ENCODE data around the gene KRTAP27-1. TPM values are rescaled to one million over a fixed set of nuclear protein-coding genes. Genes with fewer than 3 reads are reported as not detected.

Gene KRTAP27-1
- total RNA-seq, 1 experiment from 2014 or later, result not detected

GRCh38 chr21:30315701-30316100, 21.8 kb downstream of the KRTAP27-1 start:
- DNase-seq (ENCODE audit: low read depth), result no peak
- in situ Hi-C loops (cut with HindIII; ENCODE audit: low pct_unique_long_range_greater_than_20kb, low sequenced_read_pairs), result no loop called here

DNA sequence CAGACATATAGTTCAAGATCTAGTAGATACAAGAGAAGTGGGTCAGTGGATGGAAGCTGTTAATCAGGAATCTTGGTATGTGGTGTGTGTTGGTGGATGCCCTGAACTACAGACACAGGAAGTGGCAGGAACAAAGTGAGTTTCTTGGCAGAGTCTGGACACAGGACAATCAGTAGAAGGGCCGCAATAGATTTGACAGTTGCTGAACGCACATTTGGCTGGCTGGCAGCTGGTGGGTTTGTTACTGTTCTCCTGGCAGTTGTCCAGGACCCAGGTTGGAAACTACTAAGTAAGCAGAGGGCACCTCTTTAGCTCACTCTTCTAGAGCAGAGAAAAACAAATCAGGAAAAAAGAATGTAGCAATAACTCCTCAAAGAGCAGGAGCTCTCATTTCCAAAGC, 30.6 kb downstream of the KRTAP27-1 start:
- in situ Hi-C loops (cut with HindIII; ENCODE audit: low pct_unique_long_range_greater_than_20kb, low sequenced_read_pairs), result no loop called here
- no peak for DNase-seq (ENCODE audit: low read depth)

DNA sequence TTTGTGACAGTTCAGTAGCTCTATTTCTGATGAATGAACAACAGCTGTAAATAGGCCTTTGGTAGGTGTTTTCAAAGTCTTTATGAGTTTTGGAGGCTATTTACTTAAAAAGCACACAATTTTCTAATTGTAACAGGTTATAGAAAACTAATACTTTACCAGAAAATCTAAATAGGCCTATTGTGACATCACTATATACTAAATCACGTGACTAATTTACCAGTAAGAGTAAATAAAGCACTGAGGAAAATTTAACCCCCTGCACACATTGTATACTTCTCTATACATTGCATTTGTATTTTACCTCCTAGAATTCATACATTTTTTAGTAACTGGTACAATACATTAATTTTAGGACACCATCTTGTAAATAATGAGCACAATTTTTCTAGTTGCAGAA, 32.4 kb downstream of the KRTAP27-1 start:
- in situ Hi-C loops (cut with HindIII; ENCODE audit: low pct_unique_long_range_greater_than_20kb, low sequenced_read_pairs), result no loop called here
- DNase-seq (ENCODE audit: low read depth), result no peak

- in situ Hi-C loops (cut with HindIII; ENCODE audit: low pct_unique_long_range_greater_than_20kb, low sequenced_read_pairs), result no loop called here
- no peak for DNase-seq (ENCODE audit: low read depth)
Observed at GRCh38 chr21:30289215-30289614, 48.3 kb downstream of the KRTAP27-1 start, which contains the start of gene KRTAP25-1. Gene KRTAP25-1 (minus strand): TSS chr21:30289514. CDS start chr21:30289490, 24 bp downstream.

Other genes starting within 250 kb of the KRTAP27-1 start
- not detected in 2 replicates for gene CLDN17, start 170.9 kb downstream of the KRTAP27-1 start, total RNA-seq (2014; rRNA removed; shearing (Covaris generic); ENCODE audit: low replicate concordance)
- not detected in 2 replicates for gene CLDN8, start 121.6 kb downstream of the KRTAP27-1 start, total RNA-seq (2014; rRNA removed; shearing (Covaris generic); ENCODE audit: low replicate concordance)
- not detected in 2 replicates for gene KRTAP24-1, start 54.7 kb downstream of the KRTAP27-1 start, total RNA-seq (2014; rRNA removed; shearing (Covaris generic); ENCODE audit: low replicate concordance)
- gene KRTAP25-1, start 48.2 kb downstream of the KRTAP27-1 start, total RNA-seq (2014; rRNA removed; shearing (Covaris generic); ENCODE audit: low replicate concordance), result not detected in 2 replicates
- gene KRTAP26-1, start 17.4 kb downstream of the KRTAP27-1 start, total RNA-seq (2014; rRNA removed; shearing (Covaris generic); ENCODE audit: low replicate concordance), result not detected in 2 replicates
- not detected in 2 replicates for gene KRTAP23-1, start 10.9 kb upstream of the KRTAP27-1 start, total RNA-seq (2014; rRNA removed; shearing (Covaris generic); ENCODE audit: low replicate concordance)
- not detected in 2 replicates for gene KRTAP13-2, start 34.6 kb upstream of the KRTAP27-1 start, total RNA-seq (2014; rRNA removed; shearing (Covaris generic); ENCODE audit: low replicate concordance)
- not detected in 2 replicates for gene KRTAP13-1, start 58.3 kb upstream of the KRTAP27-1 start, total RNA-seq (2014; rRNA removed; shearing (Covaris generic); ENCODE audit: low replicate concordance)
- gene KRTAP13-3, start 88.2 kb upstream of the KRTAP27-1 start, total RNA-seq (2014; rRNA removed; shearing (Covaris generic); ENCODE audit: low replicate concordance), result not detected in 2 replicates
- not detected in 2 replicates for gene KRTAP13-4, start 92.5 kb upstream of the KRTAP27-1 start, total RNA-seq (2014; rRNA removed; shearing (Covaris generic); ENCODE audit: low replicate concordance)
- not detected in 2 replicates for gene KRTAP15-1, start 102.6 kb upstream of the KRTAP27-1 start, total RNA-seq (2014; rRNA removed; shearing (Covaris generic); ENCODE audit: low replicate concordance)
- gene KRTAP19-1, start 142.7 kb upstream of the KRTAP27-1 start, total RNA-seq (2014; rRNA removed; shearing (Covaris generic); ENCODE audit: low replicate concordance), result not detected in 2 replicates
- gene KRTAP19-2, start 149.7 kb upstream of the KRTAP27-1 start, total RNA-seq (2014; rRNA removed; shearing (Covaris generic); ENCODE audit: low replicate concordance), result not detected in 2 replicates
- not detected in 2 replicates for gene KRTAP19-3, start 154.3 kb upstream of the KRTAP27-1 start, total RNA-seq (2014; rRNA removed; shearing (Covaris generic); ENCODE audit: low replicate concordance)
- not detected in 2 replicates for gene KRTAP19-4, start 159.5 kb upstream of the KRTAP27-1 start, total RNA-seq (2014; rRNA removed; shearing (Covaris generic); ENCODE audit: low replicate concordance)
- not detected in 2 replicates for gene KRTAP19-5, start 164.4 kb upstream of the KRTAP27-1 start, total RNA-seq (2014; rRNA removed; shearing (Covaris generic); ENCODE audit: low replicate concordance)
- not detected in 2 replicates for gene KRTAP19-6, start 204.2 kb upstream of the KRTAP27-1 start, total RNA-seq (2014; rRNA removed; shearing (Covaris generic); ENCODE audit: low replicate concordance)
- gene KRTAP19-7, start 223.6 kb upstream of the KRTAP27-1 start, total RNA-seq (2014; rRNA removed; shearing (Covaris generic); ENCODE audit: low replicate concordance), result not detected in 2 replicates

All from Caki2 (cell line).